ENCODE results near the gene SGCA. TPM values are rescaled to one million over a fixed set of nuclear protein-coding genes. Genes with fewer than 3 reads are reported as not detected.

The SGCA gene
- total RNA-seq, 4 donors from 2014 or later = 1.1 to 4.9 (median 2.6) TPM; not detected in 1

- no peak for TF ChIP-seq CTCF (IDR thresholded peaks at IDR 0.05)
- ATAC-seq (ENCODE audit: low FRiP score) (no peak), DNase-seq (ENCODE audit: low spot score) (no peak)
Measured at GRCh38 chr17:50181144-50181543, 15.3 kb downstream of the SGCA start.

- ATAC-seq (ENCODE audit: low FRiP score) = no peak
- TF ChIP-seq CTCF (IDR thresholded peaks at IDR 0.05) = no peak
- DNase-seq (ENCODE audit: low spot score) = no peak
Measured at GRCh38 chr17:50181591-50182560, 16.1 kb downstream of the SGCA start.

DNA sequence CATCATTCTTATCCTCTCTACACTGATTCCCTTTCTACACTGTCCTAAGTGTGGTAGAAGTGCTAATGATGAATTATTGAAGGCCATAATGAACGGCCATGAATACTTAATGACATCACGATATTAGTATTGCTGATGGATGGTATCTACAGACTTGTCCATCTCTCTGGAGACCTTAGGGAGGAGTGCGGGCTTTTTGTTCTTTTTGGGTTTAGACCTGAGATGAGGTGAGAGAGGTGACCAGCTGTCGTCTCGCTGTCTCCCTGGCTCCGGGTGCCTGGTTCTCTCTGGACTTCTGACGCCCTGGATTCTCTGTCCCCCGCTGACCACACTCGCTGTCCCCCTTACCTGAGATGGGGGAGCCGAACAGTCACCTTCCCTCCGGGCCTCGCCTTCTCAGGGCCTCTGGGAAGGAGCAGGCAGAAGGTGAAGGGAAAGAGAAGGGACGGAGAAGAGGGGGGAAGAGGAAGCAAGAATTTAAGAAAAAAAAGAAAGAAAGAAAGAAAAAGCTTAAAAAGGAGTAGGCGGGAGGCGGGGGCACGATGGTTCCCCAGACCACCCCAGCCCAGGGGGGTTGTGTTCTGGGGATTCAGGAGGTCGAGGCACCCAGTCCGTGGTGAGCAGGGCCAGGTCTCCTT is 17.1 kb downstream of the SGCA start:
- no peak for DNase-seq (ENCODE audit: low spot score)
- no peak for ATAC-seq (ENCODE audit: low FRiP score)
- TF ChIP-seq CTCF (IDR thresholded peaks at IDR 0.05) = no peak

DNA sequence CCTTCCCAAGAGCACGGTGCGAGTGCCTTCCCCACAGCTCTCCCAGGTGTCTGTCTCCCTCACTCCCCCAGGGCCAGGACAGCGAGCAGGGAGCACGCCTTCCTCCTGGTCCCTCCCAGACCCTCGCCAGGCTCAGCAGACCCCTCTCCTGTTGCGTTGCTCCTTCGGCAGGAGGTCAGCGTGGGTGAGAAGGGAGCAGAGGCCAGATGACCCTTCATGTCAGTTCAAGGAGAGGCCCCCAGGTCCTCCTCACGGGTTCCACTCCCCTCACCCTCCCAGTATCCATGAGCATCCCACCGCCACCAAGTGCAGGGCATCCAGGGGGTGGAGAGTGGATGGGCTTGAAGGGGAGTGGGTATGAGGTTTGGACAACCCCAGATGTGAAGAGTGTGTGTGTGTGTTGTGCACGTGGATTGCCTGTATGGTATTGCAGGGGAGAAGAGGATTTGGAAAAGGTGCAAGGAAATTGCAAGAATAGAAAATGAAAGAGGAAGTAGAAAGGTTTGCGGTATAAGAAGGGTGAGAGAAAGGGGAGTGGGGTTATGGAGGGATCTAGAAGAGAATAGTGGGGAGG is 17.7 kb downstream of the SGCA start:
- DNase-seq (ENCODE audit: low spot score) (no peak), ATAC-seq (ENCODE audit: low FRiP score) (no peak)
- no peak for TF ChIP-seq CTCF (IDR thresholded peaks at IDR 0.05)

- no peak for TF ChIP-seq CTCF (IDR thresholded peaks at IDR 0.05)
- DNase-seq (ENCODE audit: low spot score) (no peak), ATAC-seq (ENCODE audit: low FRiP score) (no peak)
Measured at GRCh38 chr17:50184064-50184463, 18.3 kb downstream of the SGCA start.

- ATAC-seq (ENCODE audit: low FRiP score) (no peak), DNase-seq (ENCODE audit: low spot score) (no peak)
- no peak for TF ChIP-seq CTCF (IDR thresholded peaks at IDR 0.05)
Measured at GRCh38 chr17:50184611-50185398, 19.0 kb downstream of the SGCA start.
